BLaER1 (cell line): ENCODE data around the gene ZBTB48.

Experiments used
- H3K27ac ChIP-seq: shearing (Covaris generic); formaldehyde crosslinking; 2 replicates; pipeline ENCODE4 v1.8.1; 2022
- H3K27me3 ChIP-seq: shearing (Covaris generic); formaldehyde crosslinking; 2 replicates; pipeline ENCODE4 v1.8.1; 2022
- H3K36me3 ChIP-seq: shearing (Covaris generic); formaldehyde crosslinking; 2 replicates; pipeline ENCODE4 v1.8.1; 2022
- H3K4me1 ChIP-seq: shearing (Covaris generic); formaldehyde crosslinking; 2 replicates; pipeline ENCODE4 v1.8.1; 2022
- H3K4me2 ChIP-seq: shearing (Covaris generic); formaldehyde crosslinking; 2 replicates; pipeline ENCODE4 v1.8.1; 2022
- H3K4me3 ChIP-seq: shearing (Covaris generic); formaldehyde crosslinking; 2 replicates; pipeline ENCODE4 v1.8.1; 2022
- H3K9ac ChIP-seq: shearing (Covaris generic); formaldehyde crosslinking; 2 replicates; pipeline ENCODE4 v1.8.1; 2022
- H3K9me3 ChIP-seq: shearing (Covaris generic); formaldehyde crosslinking; 2 replicates; pipeline ENCODE4 v1.8.1; 2022
- H4K20me1 ChIP-seq: shearing (Covaris generic); formaldehyde crosslinking; 2 replicates; pipeline ENCODE4 v1.8.1; 2022
- Cebpa-rat ChIP-seq: shearing (Covaris generic); IDR thresholded peaks from 2 replicates; pipeline ENCODE4 v1.8.1; 2022

Gene ZBTB48

DNA sequence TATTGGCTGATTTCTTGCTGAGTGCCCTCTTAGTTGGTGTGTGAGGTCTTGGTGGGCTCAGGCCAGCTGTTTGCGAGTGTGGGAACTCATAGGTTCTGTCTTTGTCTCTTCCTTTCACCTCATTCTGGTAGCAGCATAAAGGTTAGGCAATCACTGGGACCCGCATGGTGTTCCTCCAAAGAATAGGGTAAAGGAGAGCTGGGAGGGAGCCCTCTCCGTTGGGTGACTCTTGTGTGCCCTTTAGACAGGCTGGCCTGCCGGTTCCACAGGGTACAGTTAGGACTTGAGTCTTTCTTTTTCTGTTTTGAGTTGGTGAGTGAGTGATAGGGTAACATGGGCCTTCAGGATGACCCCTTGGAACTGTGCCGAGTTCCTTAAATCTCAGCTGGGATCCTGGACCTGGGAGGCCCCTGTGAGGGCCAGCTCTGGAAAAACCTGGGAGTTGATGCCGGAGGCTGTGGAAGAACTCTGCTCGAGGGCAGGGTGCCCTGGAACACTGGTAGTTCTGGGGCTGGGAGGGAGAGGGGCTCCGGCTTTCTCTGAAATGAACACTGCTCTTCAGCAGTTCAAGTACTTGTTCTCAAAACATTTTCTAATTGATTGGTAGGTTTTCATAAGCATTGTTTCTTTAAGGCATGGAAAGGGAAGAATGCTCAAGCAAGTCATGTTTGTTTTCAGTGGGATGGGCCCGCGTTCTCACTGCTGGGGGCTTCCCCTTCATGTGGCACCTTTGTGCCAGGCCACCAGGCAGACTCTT is 42.8 kb downstream of the ZBTB48 start:
- H3K4me3 ChIP-seq = no peak overlapping the region
- no peaks in the 10 kb centered on the region for H3K27me3 ChIP-seq
- H3K4me2 ChIP-seq = no peak overlapping the region
- no peak overlapping the region for H3K27ac ChIP-seq
- peaks cover 69% of the 10 kb centered on the region for H3K36me3 ChIP-seq
- peaks cover 85% of the 10 kb centered on the region for H4K20me1 ChIP-seq
- TF ChIP-seq Cebpa-rat = no peak
- H3K9ac ChIP-seq = no peak overlapping the region
- H3K4me1 ChIP-seq = peaks cover 32% of the 10 kb centered on the region
- no peaks in the 10 kb centered on the region for H3K9me3 ChIP-seq

DNA sequence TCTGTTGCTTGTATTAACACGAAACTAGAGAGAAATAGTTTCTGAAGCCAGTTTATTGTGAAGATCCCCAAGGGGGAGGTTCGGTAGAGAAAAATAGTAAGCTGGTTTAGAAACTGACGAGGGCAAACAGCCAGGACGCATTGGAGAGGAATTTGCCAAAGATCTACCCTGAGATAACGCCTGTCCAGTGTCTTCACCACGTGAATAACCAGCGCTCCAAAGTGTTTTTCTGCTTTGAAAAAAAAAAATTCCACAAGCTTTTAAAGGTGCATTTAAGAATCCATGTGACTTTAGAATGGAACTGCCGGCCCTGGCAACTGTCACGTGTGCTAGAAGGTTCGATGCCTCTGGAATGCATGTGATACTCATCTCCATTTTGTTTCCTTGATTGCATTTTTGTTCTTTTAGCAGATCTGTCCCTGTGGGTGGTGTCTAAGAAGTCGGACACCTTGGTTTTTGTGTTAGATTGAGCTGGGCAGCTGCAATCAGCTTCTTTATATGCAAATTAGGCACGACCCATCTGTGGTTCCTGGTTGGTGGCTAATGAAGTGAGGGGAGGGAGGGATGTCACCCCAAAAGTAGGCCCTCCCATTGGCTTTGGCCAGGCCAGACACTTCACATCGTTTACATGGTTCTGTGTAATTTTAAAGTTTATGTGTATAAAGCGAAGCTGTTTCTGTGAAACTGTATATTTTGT is 43.6 kb downstream of the ZBTB48 start:
- no peak overlapping the region for H3K4me2 ChIP-seq
- TF ChIP-seq Cebpa-rat = no peak
- no peak overlapping the region for H3K4me3 ChIP-seq
- peaks cover 85% of the 10 kb centered on the region for H4K20me1 ChIP-seq
- H3K9ac ChIP-seq = no peak overlapping the region
- no peaks in the 10 kb centered on the region for H3K27me3 ChIP-seq
- H3K36me3 ChIP-seq = peaks cover 69% of the 10 kb centered on the region
- no peak overlapping the region for H3K27ac ChIP-seq
- H3K9me3 ChIP-seq = no peaks in the 10 kb centered on the region
- peaks cover 40% of the 10 kb centered on the region for H3K4me1 ChIP-seq

- Histone ChIP-seq H4K20me1 (peaks cover 85% of the 10 kb centered on the region), H3K9me3 (no peaks in the 10 kb centered on the region), H3K36me3 (peaks cover 69% of the 10 kb centered on the region), H3K4me3 (peak within 1 kb of the TSS; percentile 83), H3K27ac (peak within 1 kb of the TSS; percentile 92), H3K4me1 (peaks cover 43% of the 10 kb centered on the region), H3K4me2 (peak within 1 kb of the TSS; percentile 88), H3K9ac (peak within 1 kb of the TSS; percentile 92), H3K27me3 (no peaks in the 10 kb centered on the region)
- no peak for TF ChIP-seq Cebpa-rat
Observed at GRCh38 chr1:6624710-6625583, 45.2 kb downstream of the ZBTB48 start, which contains the start of gene THAP3. TSS of gene THAP3 (plus strand) at chr1:6624868. CDS start at chr1:6625219, 351 bp downstream.

DNA sequence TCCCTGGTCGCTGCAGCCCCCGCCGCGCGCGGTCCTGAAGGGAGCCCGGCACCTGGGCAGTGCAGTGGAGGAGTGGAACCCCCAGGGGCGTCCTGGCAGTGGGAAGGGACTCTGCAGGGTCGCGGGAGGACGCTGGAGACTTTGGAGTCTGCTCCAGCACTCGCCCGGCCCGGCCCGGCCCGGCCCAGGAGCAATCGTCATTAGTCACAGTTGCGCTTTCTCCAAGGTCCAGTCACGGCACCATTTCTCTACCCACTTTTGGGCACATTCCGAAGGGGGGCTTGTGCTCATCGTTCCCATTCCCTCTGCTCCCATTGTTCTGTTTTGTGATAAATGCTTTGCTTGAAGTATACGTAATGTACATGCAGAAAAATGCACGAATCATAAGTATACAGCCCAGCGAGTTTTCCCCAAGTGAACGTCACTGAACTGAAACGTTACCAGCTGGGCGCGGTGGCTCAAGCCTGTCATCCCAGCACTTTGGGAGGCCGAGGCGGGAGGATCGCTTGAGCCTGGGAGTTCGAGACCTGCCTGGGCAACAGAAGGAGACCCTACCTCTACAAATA is 45.9 kb downstream of the ZBTB48 start:
- no peak for TF ChIP-seq Cebpa-rat
- Histone ChIP-seq H3K27ac (peak overlapping the region; percentile 92), H4K20me1 (peaks cover 88% of the 10 kb centered on the region), H3K9me3 (no peaks in the 10 kb centered on the region), H3K36me3 (peaks cover 69% of the 10 kb centered on the region), H3K4me3 (peak overlapping the region; percentile 83), H3K4me2 (peak overlapping the region; percentile 88), H3K4me1 (peaks cover 43% of the 10 kb centered on the region), H3K27me3 (no peaks in the 10 kb centered on the region), H3K9ac (peak overlapping the region; percentile 92)

- TF ChIP-seq Cebpa-rat = no peak
- peaks cover 77% of the 10 kb centered on the region for H4K20me1 ChIP-seq
Observed at GRCh38 chr1:6627031-6627430, 47.2 kb downstream of the ZBTB48 start.

GRCh38 chr1:6627841-6628545 is 48.2 kb downstream of the ZBTB48 start:
- Histone ChIP-seq H4K20me1 (peaks cover 77% of the 10 kb centered on the region), H3K9me3 (no peaks in the 10 kb centered on the region), H3K36me3 (peaks cover 69% of the 10 kb centered on the region), H3K9ac (no peak overlapping the region), H3K4me3 (no peak overlapping the region; the same call in 1 of the 2 replicates), H3K4me2 (peak overlapping the region; percentile 88), H3K27me3 (no peaks in the 10 kb centered on the region), H3K4me1 (peaks cover 44% of the 10 kb centered on the region), H3K27ac (peak overlapping the region; percentile 2; the same call in 1 of the 2 replicates)
- TF ChIP-seq Cebpa-rat = no peak

More at GRCh38 chr1:6627031-6627430, 47.2 kb downstream of the ZBTB48 start:
- H3K9ac ChIP-seq = peak overlapping the region; percentile 92; the same call in 1 of the 2 replicates
- H3K27ac ChIP-seq = no peak overlapping the region
- H3K4me1 ChIP-seq = peaks cover 43% of the 10 kb centered on the region
- H3K4me3 ChIP-seq = peak overlapping the region; percentile 83
- H3K9me3 ChIP-seq = no peaks in the 10 kb centered on the region
- peaks cover 69% of the 10 kb centered on the region for H3K36me3 ChIP-seq
- no peaks in the 10 kb centered on the region for H3K27me3 ChIP-seq
- peak overlapping the region; percentile 88 for H3K4me2 ChIP-seq

DNA sequence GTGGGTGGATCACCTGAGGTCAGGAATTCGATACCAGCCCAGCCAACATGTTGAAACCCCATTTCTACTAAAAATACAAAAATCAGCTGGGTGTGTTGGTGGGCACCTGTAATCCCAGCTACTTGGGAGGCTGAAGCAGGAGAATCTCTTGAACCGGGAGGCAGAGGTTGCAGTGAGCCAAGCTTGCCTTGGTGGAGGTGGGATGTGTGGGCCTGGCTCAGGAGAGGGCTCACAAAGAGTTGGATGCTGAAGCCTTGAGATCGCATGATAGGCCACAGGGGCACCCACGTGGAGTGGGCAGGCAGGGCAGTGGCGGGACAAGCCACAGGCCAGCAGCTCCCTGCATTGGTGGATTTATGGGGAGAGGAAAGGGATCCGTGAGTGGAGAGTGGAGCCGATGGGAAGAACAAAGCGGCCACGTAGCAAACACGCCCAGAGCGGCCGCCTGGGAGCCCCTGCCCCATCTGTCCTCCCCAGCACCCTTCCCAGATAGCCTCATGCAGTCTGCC is 49.2 kb downstream of the ZBTB48 start:
- H3K4me3 ChIP-seq = no peak overlapping the region
- no peaks in the 10 kb centered on the region for H3K27me3 ChIP-seq
- no peak for TF ChIP-seq Cebpa-rat
- peaks cover 77% of the 10 kb centered on the region for H4K20me1 ChIP-seq
- H3K27ac ChIP-seq = 0 out of 2 replicates have a peak overlapping the region, but pooled peaks have one; percentile 9
- H3K4me2 ChIP-seq = no peak overlapping the region
- H3K4me1 ChIP-seq = peaks cover 54% of the 10 kb centered on the region
- H3K9ac ChIP-seq = no peak overlapping the region
- no peaks in the 10 kb centered on the region for H3K9me3 ChIP-seq
- H3K36me3 ChIP-seq = peaks cover 66% of the 10 kb centered on the region

GRCh38 chr1:6630027-6630426 is 50.2 kb downstream of the ZBTB48 start:
- no peak overlapping the region for H3K4me3 ChIP-seq
- H3K4me2 ChIP-seq = no peak overlapping the region
- no peak overlapping the region for H3K27ac ChIP-seq
- H4K20me1 ChIP-seq = peaks cover 80% of the 10 kb centered on the region
- H3K9me3 ChIP-seq = no peaks in the 10 kb centered on the region
- H3K9ac ChIP-seq = no peak overlapping the region
- peaks cover 71% of the 10 kb centered on the region for H3K36me3 ChIP-seq
- H3K27me3 ChIP-seq = no peaks in the 10 kb centered on the region
- peaks cover 56% of the 10 kb centered on the region for H3K4me1 ChIP-seq
- TF ChIP-seq Cebpa-rat = no peak

DNA sequence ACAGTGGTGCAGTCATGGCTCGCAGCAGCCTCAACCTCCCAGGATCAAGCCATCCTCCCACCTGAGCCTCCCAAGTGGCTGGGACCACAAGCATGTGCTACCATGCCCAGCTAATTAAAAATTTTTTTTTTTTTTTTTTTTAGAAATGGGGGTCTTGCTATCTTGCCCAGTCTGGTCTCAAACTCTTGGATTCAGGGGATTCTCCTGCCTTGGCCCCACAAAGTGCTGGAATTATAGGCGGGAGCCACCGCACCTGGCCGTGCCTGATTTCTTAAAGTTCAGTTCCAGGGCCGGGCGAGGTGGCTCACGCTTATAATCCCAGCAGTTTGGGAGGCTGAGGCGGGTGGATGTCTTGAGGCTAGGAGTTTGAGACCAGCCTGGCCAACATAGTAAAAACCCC is 51.3 kb downstream of the ZBTB48 start:
- H3K9ac ChIP-seq = no peak overlapping the region
- peaks cover 81% of the 10 kb centered on the region for H3K36me3 ChIP-seq
- H3K4me2 ChIP-seq = no peak overlapping the region
- H3K27me3 ChIP-seq = no peaks in the 10 kb centered on the region
- no peaks in the 10 kb centered on the region for H3K9me3 ChIP-seq
- no peak overlapping the region for H3K4me3 ChIP-seq
- no peak overlapping the region for H3K27ac ChIP-seq
- H4K20me1 ChIP-seq = peaks cover 82% of the 10 kb centered on the region
- TF ChIP-seq Cebpa-rat = no peak
- H3K4me1 ChIP-seq = peaks cover 52% of the 10 kb centered on the region
